Measurements from ENCODE around the gene TMTC2.

DNA sequence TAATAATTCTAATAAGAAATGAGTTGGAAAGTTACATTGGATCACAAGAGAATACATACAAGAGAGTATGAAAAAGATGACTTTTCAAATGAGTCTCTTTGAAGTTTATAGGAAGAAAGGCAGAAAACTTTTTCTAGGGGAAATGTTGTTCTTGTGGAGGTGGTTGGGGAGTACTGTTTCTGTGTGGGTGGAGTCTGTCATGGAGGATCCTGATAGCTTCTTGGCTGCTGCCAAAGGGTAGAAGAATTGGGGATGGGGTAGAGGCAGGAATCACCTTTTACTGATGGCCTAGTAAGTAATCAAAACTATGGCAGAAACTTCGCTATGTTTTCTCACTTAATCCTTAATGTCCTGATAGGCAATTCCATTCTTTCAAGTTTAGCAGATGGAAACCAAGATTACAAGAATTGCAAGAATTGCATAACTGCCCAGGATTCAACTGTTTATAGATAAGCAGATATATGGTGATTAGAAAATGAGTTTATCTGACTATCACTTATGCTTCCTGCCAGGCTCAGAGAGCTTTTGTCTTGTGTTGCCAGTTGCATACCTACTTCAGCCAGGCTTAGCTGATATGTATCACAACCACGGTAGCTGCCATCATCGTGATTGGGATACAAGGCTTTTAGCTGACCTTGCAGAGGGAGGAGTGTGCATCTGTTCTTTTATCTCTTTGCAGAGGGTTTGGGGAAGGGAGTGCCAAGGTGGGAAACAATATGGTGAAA, 463.9 kb downstream of the TMTC2 start:
- no peak for TF ChIP-seq CTCF (tag by site-specific recombination; IDR thresholded peaks at IDR 0.05)
- no peak for TF ChIP-seq ZNF274 (IDR thresholded peaks at IDR 0.05; ENCODE audit: low read length)
- TF ChIP-seq ZNF274 (tag by site-specific recombination; IDR thresholded peaks at IDR 0.05; ENCODE audit: borderline replicate concordance) = no peak
- TF ChIP-seq TCF7L2 (IDR thresholded peaks at IDR 0.05; ENCODE audit: borderline replicate concordance, low read depth, low read length) = no peak
- no peak for TF ChIP-seq ZNF18 (tag by site-specific recombination; IDR thresholded peaks at IDR 0.05)
